Endometrial microvascular endothelial cells (primary cell): Measurements from ENCODE around the gene USP47. TPM values are rescaled to one million over a fixed set of nuclear protein-coding genes. Genes with fewer than 3 reads are reported as not detected.

Source experiments
- in situ Hi-C: cut with HindIII; loops from 2 replicates; pipeline ENCODE4 v1.10.0; 2017; ENCODE audit warnings: low sequenced_read_pairs, low pct_unique_long_range_greater_than_20kb; ENCODE audit errors: inconsistent ontology term
- total RNA-seq: library from RNA; depleted of rRNA; stranded (reverse); fragments of >200 nt; gene quantifications from one replicate; pipeline ENCODE4 v1.2.3, GENCODE V29; 2015; ENCODE audit errors: inconsistent ontology term

USP47 gene
- total RNA-seq, 1 donor from 2014 or later = 35.4 TPM

- in situ Hi-C loops = no loop called here
These were observed 116.8 kb downstream of the USP47 start for GRCh38 chr11:11958403-11959231.

DNA sequence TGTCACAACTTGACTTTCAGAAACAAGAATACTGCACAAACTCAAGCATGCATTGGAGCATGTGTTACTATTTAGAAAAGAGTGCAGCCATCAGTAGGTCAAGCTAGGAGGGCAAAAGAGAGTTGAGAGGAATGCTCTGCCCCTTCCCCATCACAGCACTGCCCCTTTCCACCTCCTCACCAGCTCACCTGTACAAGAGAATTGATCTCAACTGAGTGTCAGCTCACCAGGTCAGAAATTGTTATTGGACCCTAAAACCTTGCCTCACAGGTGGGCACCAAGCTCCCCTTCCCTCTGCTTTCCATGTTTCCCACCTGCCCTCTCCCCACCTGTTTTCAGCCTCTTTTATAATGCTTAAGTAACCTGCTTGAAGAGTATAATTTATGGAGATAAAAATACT, 117.8 kb downstream of the USP47 start:
- in situ Hi-C loops = no loop called here

DNA sequence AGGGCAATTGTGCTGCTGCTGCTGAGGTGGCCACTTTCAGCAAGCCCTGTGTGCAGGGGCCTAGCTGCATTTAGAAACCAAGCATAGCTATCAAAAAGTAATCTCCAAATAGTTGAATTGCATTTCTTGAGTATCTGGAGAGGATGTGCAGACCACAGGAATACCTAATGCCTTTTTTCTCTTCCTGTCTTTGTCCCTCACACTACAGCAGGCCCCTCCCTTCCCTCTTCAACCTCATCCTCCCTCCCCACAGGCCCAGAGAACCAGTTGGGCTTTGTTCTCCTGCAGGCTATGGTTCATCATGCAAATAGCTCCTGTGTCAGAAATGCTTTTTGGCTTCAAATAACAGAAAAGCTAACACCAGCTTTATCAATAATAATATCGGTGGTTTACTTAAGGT, 118.9 kb downstream of the USP47 start:
- in situ Hi-C loops = no loop called here

DNA sequence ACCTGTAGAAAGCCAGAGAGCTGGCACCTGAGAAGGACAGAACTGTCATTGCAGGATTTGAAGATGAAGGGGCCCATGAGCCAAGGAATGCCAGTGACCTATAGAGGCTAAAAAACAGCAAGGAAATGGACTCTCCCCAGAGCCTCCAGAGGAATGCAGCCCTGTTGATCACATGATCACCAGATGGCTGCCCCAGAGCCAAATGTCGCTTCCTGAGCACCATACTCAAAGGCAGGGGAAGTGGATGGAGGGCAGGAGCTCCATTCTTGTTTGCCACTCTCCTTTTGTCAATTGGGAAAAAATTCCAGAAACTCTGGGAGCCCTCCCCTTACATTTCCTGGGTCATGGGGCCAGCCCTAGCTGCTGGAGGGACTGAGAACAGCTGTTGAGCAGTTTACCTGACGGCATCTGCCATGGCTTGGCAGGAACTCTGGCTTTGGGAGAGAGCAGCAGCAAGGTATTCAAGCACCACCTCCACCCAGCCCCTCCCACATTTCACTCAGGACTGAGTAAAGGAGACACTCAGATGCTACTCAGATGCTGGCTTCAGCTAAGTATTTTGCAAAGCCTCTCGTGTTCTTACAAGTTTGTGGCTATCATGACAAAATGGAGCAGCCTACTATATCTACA, 119.7 kb downstream of the USP47 start:
- in situ Hi-C loops = no loop called here

GRCh38 chr11:11963067-11963466, 121.3 kb downstream of the USP47 start:
- in situ Hi-C loops = no loop called here

GRCh38 chr11:11963842-11964773, 122.3 kb downstream of the USP47 start:
- in situ Hi-C loops = no loop called here

DNA sequence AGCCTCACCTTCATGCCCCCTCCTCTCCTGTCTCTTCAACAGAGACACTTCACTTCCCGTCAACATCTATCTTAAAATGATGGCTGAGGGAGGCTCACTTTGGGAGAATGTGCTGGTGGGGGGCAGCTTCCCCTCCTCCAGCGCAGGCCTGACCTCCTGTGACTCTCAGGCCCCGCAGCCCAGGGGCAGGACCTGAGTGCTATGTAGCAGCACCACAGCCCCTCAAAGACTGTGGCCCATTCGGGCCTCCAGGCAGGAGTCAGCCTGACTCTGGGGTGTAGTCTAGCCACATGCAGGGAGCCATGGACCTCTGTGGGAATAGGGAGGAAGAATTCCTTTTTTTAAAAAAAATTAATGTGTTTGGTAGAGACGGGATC, 123.0 kb downstream of the USP47 start:
- in situ Hi-C loops = no loop called here

GRCh38 chr11:11965192-11965591, 123.4 kb downstream of the USP47 start:
- in situ Hi-C loops = no loop called here

GRCh38 chr11:11965656-11966353, 124.0 kb downstream of the USP47 start:
- in situ Hi-C loops = no loop called here

DNA sequence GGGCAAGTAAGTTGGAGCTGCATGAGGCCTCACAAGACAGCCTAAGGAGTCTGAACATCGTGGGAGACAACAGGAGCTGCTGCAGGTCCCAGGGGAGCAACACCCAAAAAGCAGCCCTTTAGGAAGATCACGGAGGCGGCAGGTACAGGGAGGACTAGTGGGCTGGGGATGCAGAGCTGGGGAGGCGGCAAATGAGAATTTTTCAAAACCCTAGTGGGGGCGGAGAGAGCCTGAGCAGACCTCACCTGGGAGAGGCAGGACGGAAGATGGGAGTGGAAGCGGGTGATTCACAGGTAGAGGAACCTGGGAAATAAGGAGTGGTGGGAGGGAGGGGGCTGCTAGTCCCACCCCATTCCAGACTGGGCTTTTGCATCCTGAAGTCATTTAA, 124.6 kb downstream of the USP47 start:
- in situ Hi-C loops = no loop called here

- in situ Hi-C loops = no loop called here
These were observed 125.3 kb downstream of the USP47 start for GRCh38 chr11:11966826-11967668.

DNA sequence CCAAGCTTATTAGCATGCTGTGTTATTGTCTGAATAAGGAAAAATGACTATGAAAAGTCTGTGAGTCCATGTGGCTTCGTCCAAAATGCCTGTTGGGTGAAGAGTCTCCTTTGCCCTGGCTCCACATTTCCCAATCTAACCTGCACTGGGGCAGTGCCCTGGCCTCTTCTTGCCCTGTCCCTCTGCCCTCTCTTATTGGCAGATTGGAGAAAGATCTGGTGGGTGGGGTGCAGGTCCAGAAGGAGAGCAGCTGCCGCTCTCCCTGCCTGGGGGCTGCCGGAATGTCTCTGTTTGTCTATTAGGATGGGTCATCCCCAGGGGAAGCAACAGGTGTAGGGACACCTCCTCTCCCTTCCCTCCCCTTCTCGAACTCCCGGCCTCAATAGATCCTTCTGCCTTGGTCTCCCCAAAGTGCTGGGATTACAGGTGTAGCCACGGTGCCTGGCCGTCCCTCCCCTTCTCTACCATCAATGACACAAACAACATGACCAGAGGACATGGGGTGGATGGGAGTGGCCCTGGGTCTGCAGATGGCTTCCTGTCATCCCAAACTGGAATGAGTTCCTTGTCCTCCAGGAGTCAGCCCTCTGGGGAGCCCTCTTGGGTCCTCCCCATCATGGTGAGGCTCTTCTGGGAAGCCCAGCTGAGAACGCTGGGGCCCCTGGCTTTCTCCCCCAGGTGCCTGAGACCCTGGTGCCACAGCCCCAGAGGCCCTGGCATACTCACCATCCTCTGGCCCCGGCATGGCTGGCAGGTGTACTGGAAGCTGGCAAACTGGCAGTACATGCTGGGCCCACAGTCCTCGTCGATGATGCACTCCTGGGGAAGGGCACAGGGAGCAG, 126.1 kb downstream of the USP47 start:
- in situ Hi-C loops = no loop called here

GRCh38 chr11:11968511-11969280, 126.9 kb downstream of the USP47 start:
- in situ Hi-C loops = no loop called here

DNA sequence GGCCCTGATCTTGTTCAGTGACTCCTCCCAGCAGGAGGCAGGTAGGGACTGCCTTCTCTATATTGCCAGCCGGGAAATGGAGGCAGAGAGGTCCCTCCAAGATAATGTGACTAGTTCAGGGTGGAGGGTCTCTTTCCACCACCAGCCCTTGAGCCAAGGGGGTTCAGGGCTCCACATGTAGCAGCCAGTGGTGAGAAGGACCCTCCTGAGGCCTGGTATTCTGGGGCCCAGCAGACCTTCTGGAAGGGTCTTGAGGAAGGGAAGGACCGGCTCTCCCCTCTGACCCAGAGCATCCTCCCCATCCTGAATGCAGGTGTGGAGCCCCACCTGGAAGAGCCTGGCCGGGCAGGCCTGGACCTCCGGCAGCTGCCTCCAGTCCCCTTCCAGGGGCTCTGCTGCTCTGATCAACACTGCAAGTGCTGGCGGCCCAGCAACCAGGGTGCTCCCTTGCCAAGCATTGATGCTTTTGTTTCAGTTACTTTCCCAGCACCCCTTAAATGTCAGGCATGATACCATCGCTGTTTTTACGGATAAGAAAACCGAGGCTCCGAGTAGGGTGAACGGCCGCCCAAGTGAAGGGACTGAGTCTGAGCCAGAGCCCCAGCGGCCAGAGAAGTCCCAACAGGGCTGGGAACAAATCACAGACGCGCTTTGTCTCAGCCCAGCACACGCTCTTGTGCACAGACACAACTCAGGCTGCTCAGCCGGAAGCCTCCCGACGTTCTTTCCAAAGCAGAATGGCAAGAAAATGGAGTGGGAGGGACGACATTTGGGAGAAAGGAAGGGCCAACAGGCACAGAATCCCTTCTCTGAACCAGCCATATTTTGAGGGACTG, 127.8 kb downstream of the USP47 start:
- in situ Hi-C loops = no loop called here

DNA sequence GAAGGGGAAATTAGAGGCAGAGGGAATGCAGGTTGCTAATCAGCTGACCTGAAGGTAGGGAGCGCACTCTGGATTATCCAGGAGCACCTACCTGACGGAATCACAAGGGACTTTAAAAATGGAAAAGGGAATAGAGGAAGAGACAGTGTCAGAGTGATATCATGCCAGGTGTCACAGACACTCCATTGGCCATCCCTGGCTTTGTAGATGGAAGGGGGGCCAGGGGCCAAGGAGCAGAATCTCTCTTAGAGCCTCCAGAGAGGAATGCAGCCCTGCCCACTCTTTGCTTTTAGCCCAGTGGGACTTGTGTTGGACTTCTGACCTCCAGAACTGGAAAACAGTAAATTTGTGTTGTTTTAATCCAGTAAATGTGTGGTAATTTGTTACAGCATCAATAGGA, 128.8 kb downstream of the USP47 start:
- in situ Hi-C loops = no loop called here
